ENCODE results near the gene NR2F1. TPM values are rescaled to one million over a fixed set of nuclear protein-coding genes. Genes with fewer than 3 reads are reported as not detected.

NR2F1 gene
- total RNA-seq, 1 donor from 2014 or later: not detected

DNA sequence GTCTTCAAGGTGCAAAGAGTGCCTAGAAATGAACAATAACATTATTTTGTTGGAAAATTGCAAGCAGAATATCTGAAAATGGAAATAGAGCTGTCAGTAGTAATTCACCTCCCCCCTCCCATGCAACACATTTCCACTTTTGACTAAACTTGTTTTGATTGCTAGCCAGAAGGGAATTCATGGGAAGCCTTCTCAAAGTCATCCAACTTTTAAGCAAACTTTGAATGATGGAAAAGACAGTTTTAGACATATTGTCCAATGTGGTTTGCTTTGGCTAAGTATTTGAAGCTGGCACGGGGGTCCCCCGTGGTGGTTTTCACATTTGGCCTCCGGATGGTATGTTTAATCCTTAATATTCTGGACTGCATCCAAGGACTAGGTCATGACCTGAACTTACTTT lies 7.5 kb downstream of the NR2F1 start:
- peaks cover 89% of the 10 kb centered on the region for H3K27me3 Mint-ChIP-seq (ENCODE audit: low read depth)
- peaks cover 8% of the 10 kb centered on the region for H3K4me1 Mint-ChIP-seq (ENCODE audit: low read depth)
- H3K36me3 Mint-ChIP-seq (ENCODE audit: low read depth): peaks cover 3% of the 10 kb centered on the region
- no peak overlapping the region for H3K27ac Mint-ChIP-seq
- no peak overlapping the region for H3K4me3 Mint-ChIP-seq (ENCODE audit: low read depth)
- H3K9me3 Mint-ChIP-seq: peaks cover 3% of the 10 kb centered on the region
- intact Hi-C loops (cut with micrococcal nuclease): no loop called here
- no peak for DNase-seq (ENCODE audit: low spot score)

DNA sequence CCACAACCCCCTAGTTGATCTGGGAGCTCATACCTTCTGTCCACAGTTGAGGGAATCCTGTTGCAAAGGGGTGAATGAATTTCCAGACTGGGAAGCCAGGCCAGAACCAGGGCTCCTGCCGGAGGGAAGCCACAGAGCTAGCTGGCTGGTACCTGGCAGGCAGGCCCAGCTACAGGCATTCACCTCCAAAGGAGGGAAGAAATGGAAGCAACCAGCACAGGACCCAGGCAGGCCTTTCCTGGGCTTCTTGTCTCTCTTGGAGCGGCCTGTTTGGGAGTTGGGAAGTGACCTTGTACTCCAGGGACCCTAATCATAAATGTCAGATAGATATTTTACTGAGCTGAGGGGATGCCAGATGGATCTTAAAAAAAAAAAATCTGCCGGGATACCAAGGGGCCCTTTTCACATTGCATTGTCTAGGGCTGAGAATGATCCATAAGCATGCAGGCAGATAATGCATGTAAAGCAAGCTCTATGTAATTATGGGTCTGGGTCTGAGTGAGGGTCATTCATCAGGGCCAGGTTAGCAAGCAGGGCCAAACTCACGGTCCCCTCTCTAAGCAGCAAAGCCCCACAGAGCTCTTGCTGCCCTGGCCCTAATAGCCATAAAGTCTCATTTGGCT lies 8.4 kb downstream of the NR2F1 start:
- Mint-ChIP-seq H3K4me1 (ENCODE audit: low read depth) (peaks cover 6% of the 10 kb centered on the region), H3K9me3 (peaks cover 7% of the 10 kb centered on the region), H3K36me3 (ENCODE audit: low read depth) (peaks cover 3% of the 10 kb centered on the region), H3K4me3 (ENCODE audit: low read depth) (no peak overlapping the region), H3K27ac (no peak overlapping the region), H3K27me3 (ENCODE audit: low read depth) (peaks cover 90% of the 10 kb centered on the region)
- no peak for DNase-seq (ENCODE audit: low spot score)
- intact Hi-C loops (cut with micrococcal nuclease): no loop called here

DNA sequence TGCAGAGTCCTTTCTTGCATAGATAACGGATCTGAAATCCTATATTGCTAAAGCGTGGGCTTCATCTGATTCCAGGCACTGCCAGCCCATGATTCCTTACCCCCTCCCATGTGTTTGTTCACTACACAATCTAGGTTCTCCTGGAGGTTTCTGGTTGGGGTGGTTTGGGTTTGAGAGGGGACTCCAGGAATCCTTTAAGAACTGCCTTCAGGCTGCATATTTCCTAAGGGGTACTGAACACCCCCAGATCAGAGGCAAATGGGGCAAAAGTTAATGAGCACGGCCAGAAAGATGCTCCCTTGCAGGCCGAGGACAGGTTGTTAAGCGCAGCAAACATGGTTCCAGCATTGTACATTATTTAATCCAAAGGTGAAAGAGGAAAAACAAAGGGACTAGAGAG lies 9.9 kb downstream of the NR2F1 start:
- intact Hi-C loops (cut with micrococcal nuclease): no loop called here
- Mint-ChIP-seq H3K4me1 (ENCODE audit: low read depth) (peaks cover 2% of the 10 kb centered on the region), H3K27me3 (ENCODE audit: low read depth) (peaks cover 83% of the 10 kb centered on the region), H3K9me3 (peaks cover 7% of the 10 kb centered on the region), H3K27ac (no peak overlapping the region), H3K4me3 (ENCODE audit: low read depth) (no peak overlapping the region), H3K36me3 (ENCODE audit: low read depth) (peaks cover 3% of the 10 kb centered on the region)
- no peak for DNase-seq (ENCODE audit: low spot score)

DNA sequence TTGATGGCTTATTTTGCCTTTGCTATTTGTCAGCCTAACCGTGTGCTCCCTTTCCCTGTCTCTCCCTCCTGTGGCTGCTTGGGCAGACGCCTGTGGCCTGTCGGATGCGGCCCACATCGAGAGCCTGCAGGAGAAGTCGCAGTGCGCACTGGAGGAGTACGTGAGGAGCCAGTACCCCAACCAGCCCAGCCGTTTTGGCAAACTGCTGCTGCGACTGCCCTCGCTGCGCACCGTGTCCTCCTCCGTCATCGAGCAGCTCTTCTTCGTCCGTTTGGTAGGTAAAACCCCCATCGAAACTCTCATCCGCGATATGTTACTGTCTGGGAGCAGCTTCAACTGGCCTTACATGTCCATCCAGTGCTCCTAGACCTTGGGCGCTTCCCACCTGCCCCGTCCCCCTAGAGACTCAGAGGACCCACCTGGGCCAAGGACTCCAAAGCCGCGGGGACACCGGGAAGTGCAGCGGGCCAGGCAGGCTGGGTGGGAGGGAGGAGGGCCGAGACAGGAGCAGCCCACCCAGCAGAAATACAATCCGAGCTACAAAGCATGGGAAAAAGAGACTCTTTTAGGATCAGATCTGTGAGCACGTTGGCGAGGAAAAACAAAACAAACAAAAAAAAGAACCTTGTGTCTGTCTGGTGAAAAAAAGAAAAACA lies 10.6 kb downstream of the NR2F1 start:
- peaks cover 3% of the 10 kb centered on the region for H3K36me3 Mint-ChIP-seq (ENCODE audit: low read depth)
- H3K9me3 Mint-ChIP-seq: peaks cover 7% of the 10 kb centered on the region
- intact Hi-C loops (cut with micrococcal nuclease): no loop called here
- peaks cover 2% of the 10 kb centered on the region for H3K4me1 Mint-ChIP-seq (ENCODE audit: low read depth)
- no peak overlapping the region for H3K27ac Mint-ChIP-seq
- H3K27me3 Mint-ChIP-seq (ENCODE audit: low read depth): peaks cover 79% of the 10 kb centered on the region
- no peak for DNase-seq (ENCODE audit: low spot score)
- H3K4me3 Mint-ChIP-seq (ENCODE audit: low read depth): no peak overlapping the region

DNA sequence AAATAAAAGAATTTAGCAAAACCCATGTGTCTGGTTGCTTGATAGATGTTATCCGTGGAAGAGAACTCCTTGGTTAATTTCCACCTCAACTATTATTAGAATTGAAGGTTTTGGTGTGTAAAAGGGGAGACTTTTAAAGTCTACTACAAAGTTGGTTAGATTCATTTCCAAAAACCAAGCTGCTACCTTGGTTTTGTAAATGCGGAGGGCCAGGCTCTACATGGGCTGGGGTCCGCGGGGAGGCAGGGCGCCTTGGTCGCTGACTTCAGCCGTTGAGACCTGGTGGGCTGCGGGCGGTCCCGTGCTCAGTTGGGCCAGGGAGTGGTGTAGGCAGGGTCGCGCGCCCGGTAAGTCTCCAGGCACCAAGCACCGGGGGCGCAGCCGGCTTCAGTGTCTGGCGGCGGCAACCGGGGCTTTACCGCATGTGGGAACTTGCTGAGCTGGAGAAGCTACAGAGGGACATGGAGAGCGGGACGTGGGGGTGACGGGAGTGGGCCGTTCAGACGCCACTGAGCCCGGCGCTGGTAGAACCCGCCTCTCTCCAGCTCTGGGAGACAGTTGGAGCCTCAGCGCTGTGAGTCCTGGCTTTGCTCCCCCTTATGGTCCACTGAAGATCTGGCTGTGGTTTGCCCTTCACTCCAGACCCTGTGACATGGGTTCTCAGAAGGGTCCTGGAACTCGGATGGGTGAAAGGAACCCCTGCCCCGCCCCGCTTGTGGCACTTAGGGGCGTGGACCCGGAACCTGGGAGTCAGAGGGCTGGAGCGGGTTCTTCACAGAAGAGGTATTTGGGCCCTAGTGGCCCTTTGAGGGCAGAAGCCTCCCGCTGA lies 11.8 kb downstream of the NR2F1 start:
- no peak for DNase-seq (ENCODE audit: low spot score)
- H3K27me3 Mint-ChIP-seq (ENCODE audit: low read depth): peaks cover 67% of the 10 kb centered on the region
- intact Hi-C loops (cut with micrococcal nuclease): no loop called here
- H3K36me3 Mint-ChIP-seq (ENCODE audit: low read depth): peaks cover 3% of the 10 kb centered on the region
- peaks cover 2% of the 10 kb centered on the region for H3K4me1 Mint-ChIP-seq (ENCODE audit: low read depth)
- no peak overlapping the region for H3K27ac Mint-ChIP-seq
- H3K4me3 Mint-ChIP-seq (ENCODE audit: low read depth): no peak overlapping the region
- peaks cover 5% of the 10 kb centered on the region for H3K9me3 Mint-ChIP-seq

DNA sequence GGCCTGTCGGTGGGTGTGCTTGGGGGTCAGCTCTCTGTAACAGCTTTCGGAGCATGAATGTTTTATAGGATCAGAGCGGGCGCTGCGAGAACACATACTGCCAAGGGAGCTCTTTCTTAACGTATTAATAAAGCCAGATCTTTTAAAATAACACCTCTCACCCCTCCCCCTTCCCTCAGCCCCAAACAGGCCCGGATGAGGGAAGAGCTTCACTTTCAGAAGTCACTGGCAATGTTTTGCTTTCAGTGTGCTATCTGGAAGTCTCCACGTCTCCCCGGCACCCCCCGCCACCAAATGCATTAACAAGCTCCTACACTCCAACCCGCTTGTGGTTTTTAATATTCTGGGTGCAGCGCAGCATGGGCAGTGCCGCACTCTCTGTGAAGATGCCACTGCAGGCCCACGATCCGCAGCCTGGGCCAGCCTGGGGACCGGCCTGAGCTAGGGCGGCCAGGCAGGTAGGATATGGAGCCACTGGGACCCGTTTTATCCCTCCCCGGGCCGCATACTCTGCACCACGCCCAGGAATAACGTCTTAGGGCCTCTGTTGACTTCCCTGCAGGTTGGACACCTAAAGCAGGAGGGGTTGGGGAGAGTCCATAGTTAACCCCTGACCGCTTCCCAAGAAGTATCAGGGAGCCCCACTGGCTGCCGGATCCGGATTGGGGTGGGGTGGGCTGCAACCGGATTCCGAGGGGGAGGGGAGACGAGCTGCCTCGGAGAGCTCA lies 12.6 kb downstream of the NR2F1 start:
- peaks cover 59% of the 10 kb centered on the region for H3K27me3 Mint-ChIP-seq (ENCODE audit: low read depth)
- no peak for DNase-seq (ENCODE audit: low spot score)
- no peak overlapping the region for H3K4me3 Mint-ChIP-seq (ENCODE audit: low read depth)
- intact Hi-C loops (cut with micrococcal nuclease): no loop called here
- H3K9me3 Mint-ChIP-seq: peaks cover 5% of the 10 kb centered on the region
- H3K4me1 Mint-ChIP-seq (ENCODE audit: low read depth): peaks cover 2% of the 10 kb centered on the region
- peak overlapping the region; percentile 22 for H3K27ac Mint-ChIP-seq
- peaks cover 3% of the 10 kb centered on the region for H3K36me3 Mint-ChIP-seq (ENCODE audit: low read depth)

DNA sequence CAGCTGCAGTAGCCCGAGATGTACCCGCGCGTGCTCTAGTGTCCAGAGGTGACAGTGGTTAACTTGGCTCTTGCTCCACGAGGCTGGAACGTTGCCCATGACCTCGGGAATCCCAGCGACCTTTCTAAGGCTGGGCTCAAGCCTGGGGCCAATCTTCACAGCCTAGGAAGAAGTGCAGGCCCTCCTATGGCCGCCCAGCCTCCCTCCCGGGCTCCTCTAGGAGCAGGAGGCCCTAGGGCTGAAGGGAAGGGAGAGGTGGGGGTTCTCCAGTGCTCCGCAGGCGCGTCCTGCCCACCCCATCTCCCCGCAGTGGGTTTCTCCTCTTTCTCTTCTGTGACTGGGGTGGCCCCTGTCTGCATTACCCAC lies 13.3 kb downstream of the NR2F1 start:
- intact Hi-C loops (cut with micrococcal nuclease): no loop called here
- peaks cover 3% of the 10 kb centered on the region for H3K36me3 Mint-ChIP-seq (ENCODE audit: low read depth)
- H3K27ac Mint-ChIP-seq: peak overlapping the region; percentile 22
- DNase-seq (ENCODE audit: low spot score): no peak
- H3K4me1 Mint-ChIP-seq (ENCODE audit: low read depth): peaks cover 2% of the 10 kb centered on the region
- H3K4me3 Mint-ChIP-seq (ENCODE audit: low read depth): no peak overlapping the region
- H3K27me3 Mint-ChIP-seq (ENCODE audit: low read depth): peaks cover 52% of the 10 kb centered on the region
- H3K9me3 Mint-ChIP-seq: peaks cover 5% of the 10 kb centered on the region

DNA sequence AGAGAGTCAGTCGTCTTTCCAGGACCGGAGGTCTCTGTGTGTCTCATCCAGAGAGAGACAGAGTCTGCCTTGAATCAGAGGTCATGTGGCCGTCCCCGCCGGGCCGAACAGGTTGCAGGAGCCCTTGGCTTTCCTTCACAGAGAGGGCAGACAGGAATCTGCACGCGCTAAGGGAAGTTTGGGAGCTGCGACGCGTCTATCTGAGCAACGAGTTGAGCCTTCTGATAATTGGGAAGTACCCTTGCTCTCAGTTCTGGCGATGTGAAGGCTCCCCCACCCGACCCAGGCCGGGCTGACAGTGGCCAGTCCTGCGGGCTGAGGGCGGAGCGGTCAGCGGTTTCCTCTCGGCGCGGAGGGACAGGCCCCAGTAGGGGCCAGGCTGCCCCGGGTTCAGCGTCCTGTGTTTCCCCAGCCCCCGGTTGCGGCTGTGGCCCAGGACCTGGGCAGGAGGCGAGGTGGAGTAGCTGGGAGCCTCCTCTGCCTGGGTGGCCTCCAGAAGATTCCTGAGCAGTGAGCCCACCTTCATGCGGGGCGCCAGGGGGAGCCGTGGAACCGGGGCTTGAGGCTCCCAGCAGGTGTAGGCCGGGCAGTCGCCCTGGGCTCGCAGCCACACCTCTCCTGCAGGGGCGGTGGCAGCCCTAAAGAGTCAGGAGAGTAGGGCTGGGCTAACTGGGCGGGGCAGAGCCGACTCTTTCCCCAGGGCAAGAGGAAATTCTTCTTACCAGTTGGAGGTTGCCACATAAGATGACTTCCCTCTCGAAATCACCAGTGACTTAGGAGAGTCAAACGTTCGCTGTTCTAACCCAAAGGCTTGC lies 13.9 kb downstream of the NR2F1 start:
- Mint-ChIP-seq H3K9me3 (peaks cover 5% of the 10 kb centered on the region), H3K4me1 (ENCODE audit: low read depth) (peaks cover 2% of the 10 kb centered on the region), H3K36me3 (ENCODE audit: low read depth) (peaks cover 3% of the 10 kb centered on the region), H3K4me3 (ENCODE audit: low read depth) (no peak overlapping the region), H3K27me3 (ENCODE audit: low read depth) (peaks cover 46% of the 10 kb centered on the region), H3K27ac (no peak overlapping the region)
- no peak for DNase-seq (ENCODE audit: low spot score)
- intact Hi-C loops (cut with micrococcal nuclease): no loop called here

DNA sequence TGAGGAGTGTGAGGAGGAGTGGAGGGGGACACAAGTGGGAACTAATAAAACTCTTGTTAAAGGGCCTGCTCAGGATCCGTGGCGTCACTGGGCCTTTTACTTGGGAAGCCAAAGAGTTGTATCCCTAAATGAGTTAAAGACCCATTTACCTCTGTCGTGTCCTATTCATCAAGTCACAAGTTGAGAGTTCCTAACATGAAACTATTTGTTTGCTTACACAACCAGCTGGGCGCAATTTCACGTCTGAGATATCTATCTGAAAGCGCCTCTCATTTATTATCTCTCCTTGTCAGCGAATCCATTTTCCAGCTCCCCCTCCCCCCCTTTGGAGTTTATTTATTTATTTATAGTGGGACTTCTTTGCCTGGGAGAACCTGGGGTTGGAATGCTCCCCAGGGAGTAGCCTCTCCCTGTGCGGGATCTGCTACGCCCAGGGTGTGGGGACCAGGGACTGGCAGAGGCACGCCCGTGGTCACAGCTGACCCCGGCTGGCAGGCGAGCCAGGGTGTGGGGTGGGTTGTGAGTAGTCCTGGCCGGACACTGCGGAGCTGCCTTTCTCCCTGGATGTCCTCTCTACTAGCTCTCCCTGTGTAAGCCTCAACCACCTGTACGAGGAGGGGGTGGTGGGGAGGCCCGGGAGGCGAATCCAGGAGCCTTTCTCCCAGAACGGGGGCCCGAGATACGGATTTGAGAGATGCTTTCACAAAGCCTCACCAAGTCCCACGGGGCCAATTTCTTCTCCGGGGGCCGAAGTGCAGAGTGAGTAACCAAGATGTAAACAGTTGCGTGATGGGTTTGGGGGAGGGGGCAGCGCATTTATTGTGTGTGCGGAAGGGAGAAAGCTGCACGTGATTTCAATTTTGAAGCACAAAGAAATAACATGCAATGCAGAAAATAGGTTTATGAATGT lies 15.3 kb downstream of the NR2F1 start:
- no peak overlapping the region for H3K4me3 Mint-ChIP-seq (ENCODE audit: low read depth)
- H3K27ac Mint-ChIP-seq: no peak overlapping the region
- H3K36me3 Mint-ChIP-seq (ENCODE audit: low read depth): peaks cover 3% of the 10 kb centered on the region
- intact Hi-C loops (cut with micrococcal nuclease): no loop called here
- H3K9me3 Mint-ChIP-seq: peaks cover 5% of the 10 kb centered on the region
- no peak for DNase-seq (ENCODE audit: low spot score)
- H3K4me1 Mint-ChIP-seq (ENCODE audit: low read depth): peaks cover 2% of the 10 kb centered on the region
- H3K27me3 Mint-ChIP-seq (ENCODE audit: low read depth): peaks cover 35% of the 10 kb centered on the region

DNA sequence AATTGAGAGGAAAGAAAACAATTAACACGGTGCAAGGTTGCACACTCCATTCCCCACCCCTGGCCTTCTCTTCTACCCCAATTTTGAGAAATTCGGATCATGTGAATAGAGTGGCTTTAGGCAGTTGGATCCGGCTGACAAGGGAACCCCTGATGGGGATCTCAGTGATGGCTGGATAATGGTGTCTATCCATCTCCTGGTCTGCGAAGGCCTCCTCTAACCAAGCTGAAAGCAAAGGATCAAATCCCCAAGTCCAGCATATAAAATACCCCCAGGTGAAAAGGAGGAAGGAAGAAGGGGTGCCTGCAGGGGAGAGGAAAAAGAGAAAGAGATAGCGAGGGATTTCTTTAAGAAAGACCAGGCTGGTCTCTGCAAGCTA lies 16.0 kb downstream of the NR2F1 start:
- Mint-ChIP-seq H3K36me3 (ENCODE audit: low read depth) (peaks cover under 1% of the 10 kb centered on the region), H3K27ac (no peak overlapping the region), H3K4me3 (ENCODE audit: low read depth) (no peak overlapping the region), H3K4me1 (ENCODE audit: low read depth) (peaks cover under 1% of the 10 kb centered on the region), H3K9me3 (peaks cover 5% of the 10 kb centered on the region), H3K27me3 (ENCODE audit: low read depth) (peaks cover 28% of the 10 kb centered on the region)
- DNase-seq (ENCODE audit: low spot score): no peak
- intact Hi-C loops (cut with micrococcal nuclease): no loop called here

DNA sequence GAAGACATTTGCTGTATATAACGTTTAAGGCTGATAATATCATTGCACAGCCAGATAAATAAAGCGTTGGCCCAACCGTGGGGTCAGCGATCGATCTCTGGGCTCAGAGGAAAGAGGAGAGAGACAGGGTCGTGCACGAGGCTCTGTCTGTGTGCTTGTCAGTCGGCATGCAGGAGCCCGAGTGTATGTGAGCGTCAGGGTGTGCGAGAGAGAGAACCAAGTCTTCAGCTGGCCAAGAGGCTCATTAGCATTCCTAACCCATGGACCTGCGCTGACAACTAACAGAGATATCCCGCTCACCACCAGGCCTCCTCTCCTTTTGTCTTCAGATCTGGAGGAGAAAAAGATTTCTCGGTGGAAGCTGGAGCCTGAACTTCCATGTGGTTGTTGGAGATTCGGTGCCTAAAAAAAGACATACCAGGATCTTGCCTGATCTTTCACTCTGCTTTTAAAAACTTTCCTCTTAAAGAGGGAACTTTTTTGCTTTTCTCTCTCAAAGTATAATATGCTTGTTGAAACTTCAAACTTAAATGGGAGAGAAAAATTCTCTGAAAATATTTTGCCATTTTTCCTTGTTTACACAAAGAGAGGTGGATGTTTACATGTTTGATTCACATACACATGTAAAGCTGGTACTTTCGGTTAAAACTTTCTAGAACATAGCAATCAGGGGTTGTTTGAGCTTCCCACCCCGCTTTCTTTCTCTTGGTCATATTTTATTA lies 16.5 kb downstream of the NR2F1 start:
- H3K27ac Mint-ChIP-seq: no peak overlapping the region
- H3K4me1 Mint-ChIP-seq (ENCODE audit: low read depth): no peaks in the 10 kb centered on the region
- no peak for DNase-seq (ENCODE audit: low spot score)
- no peak overlapping the region for H3K4me3 Mint-ChIP-seq (ENCODE audit: low read depth)
- no peaks in the 10 kb centered on the region for H3K36me3 Mint-ChIP-seq (ENCODE audit: low read depth)
- intact Hi-C loops (cut with micrococcal nuclease): no loop called here
- H3K9me3 Mint-ChIP-seq: peaks cover 5% of the 10 kb centered on the region
- H3K27me3 Mint-ChIP-seq (ENCODE audit: low read depth): peaks cover 26% of the 10 kb centered on the region

Measured in activated T-helper 2 cell treated with anti-CD3 and anti-CD28 coated beads, Interferon-gamma antibody, Interleukin-2, Interleukin-4, amounts not matched to agents 10 μg/mL and 5 μg/mL and 100 μg/mL, durations not matched to agents 14 hours and 24 hours and 36 hours (primary cell).